IMR-90 (cell line): Measurements from ENCODE around the gene RNF217. TPM values are rescaled to one million over a fixed set of nuclear protein-coding genes. Genes with fewer than 3 reads are reported as not detected.

Experiments used
- ATAC-seq: fragments of 200-7000 bp; cut with Tn5 transposase; 2 replicates; pipeline ENCODE4 v1.9.1; 2020; ENCODE audit warnings: low read depth, mild to moderate bottlenecking, moderate library complexity
- BruUV-seq: library from RNA; stranded (reverse); fragments of 400-500 nt; replicated peaks from 2 replicates; lab custom pipeline; 2021; lab: Mats Ljungman, UMichigan
- CTCF ChIA-PET: fragments of 300-600 bp; formaldehyde crosslinking; extraction: SDS; loops from one replicate; lab custom pipeline; 2021; ENCODE audit warnings: antibody characterized with exemption; lab: Yijun Ruan, JAX
- POLR2A ChIA-PET: fragments of 300-600 bp; sonication (Branson Sonifier 250); formaldehyde crosslinking; loops from one replicate; lab custom pipeline; 2022; ENCODE audit warnings: antibody characterized with exemption; ENCODE audit not compliant: unreplicated experiment; lab: Charles Lee
- DNase-seq: peaks from one replicate; pipeline ENCODE4 v3.0.0; 2013
- H2AFZ ChIP-seq: replicated peaks from 2 replicates; pipeline ENCODE3; 2013; ENCODE audit warnings: low read length, mild to moderate bottlenecking; ENCODE audit not compliant: poor library complexity
- H2AK5ac ChIP-seq: 2 replicates; pipeline ENCODE4 v1.6.1; 2013; ENCODE audit warnings: low read depth, low read length, inconsistent platforms
- H2AK9ac ChIP-seq: replicated peaks from 2 replicates; pipeline ENCODE3; 2013; ENCODE audit warnings: mild to moderate bottlenecking, low read depth, low read length, moderate library complexity; ENCODE audit not compliant: poor library complexity
- H2BK120ac ChIP-seq: 2 replicates; pipeline ENCODE4 v1.6.1; 2013; ENCODE audit warnings: low read depth, low read length, inconsistent platforms
- H2BK15ac ChIP-seq: 3 replicates; pipeline ENCODE4 v1.6.1; 2013; ENCODE audit warnings: low read depth, low read length, inconsistent platforms
- H2BK20ac ChIP-seq: 2 replicates; pipeline ENCODE4 v1.6.1; 2013; ENCODE audit warnings: low read depth, mild to moderate bottlenecking, inconsistent platforms, low read length, moderate library complexity
- H2BK5ac ChIP-seq: 2 replicates; pipeline ENCODE4 v1.6.1; 2013; ENCODE audit warnings: mild to moderate bottlenecking, low read depth, low read length, inconsistent platforms; ENCODE audit not compliant: poor library complexity, severe bottlenecking
- H3K14ac ChIP-seq: replicated peaks from 2 replicates; pipeline ENCODE4 v1.6.1; 2013; ENCODE audit warnings: low read depth, low read length, inconsistent platforms
- H3K18ac ChIP-seq: 2 replicates; pipeline ENCODE4 v1.6.1; 2013; ENCODE audit warnings: low read depth, low read length, control low read depth
- H3K23ac ChIP-seq: 2 replicates; pipeline ENCODE4 v1.6.1; 2013; ENCODE audit warnings: low read depth, low read length, inconsistent platforms
- H3K27ac ChIP-seq: 2 replicates; pipeline ENCODE4 v1.5.1; 2013; ENCODE audit warnings: mild to moderate bottlenecking, control low read depth, low read length; ENCODE audit not compliant: insufficient read depth
- H3K27me3 ChIP-seq: 2 replicates; pipeline ENCODE4 v1.6.1; 2013; ENCODE audit warnings: low read length; ENCODE audit not compliant: control insufficient read depth, insufficient read depth
- H3K36me3 ChIP-seq: 2 replicates; pipeline ENCODE4 v1.6.1; 2013; ENCODE audit warnings: low read length, mixed read lengths; ENCODE audit not compliant: control insufficient read depth, insufficient read depth
- H3K4ac ChIP-seq: 2 replicates; pipeline ENCODE4 v1.6.1; 2013; ENCODE audit warnings: low read depth, low read length, inconsistent platforms
- H3K4me1 ChIP-seq: 2 replicates; pipeline ENCODE4 v1.6.1; 2013; ENCODE audit warnings: low read length, mixed read lengths; ENCODE audit not compliant: control insufficient read depth, insufficient read depth
- H3K4me2 ChIP-seq: 2 replicates; pipeline ENCODE4 v1.6.1; 2013; ENCODE audit warnings: low read depth, mild to moderate bottlenecking, control low read depth, low read length, moderate library complexity
- H3K4me3 ChIP-seq: 2 replicates; pipeline ENCODE4 v1.5.1; 2013; ENCODE audit warnings: low read depth, mild to moderate bottlenecking, control low read depth, low read length, moderate library complexity; ENCODE audit not compliant: insufficient read depth
- H3K56ac ChIP-seq: 2 replicates; pipeline ENCODE4 v1.6.1; 2013; ENCODE audit warnings: low read length, inconsistent platforms; ENCODE audit not compliant: insufficient read depth; ENCODE audit errors: extremely low read depth
- H3K79me1 ChIP-seq, 2 experiments: 2 replicates each; pipeline ENCODE4 v1.6.1; 2013; ENCODE audit warnings: low read length in 2 of 2, inconsistent platforms in 1 of 2, low read depth in 1 of 2
- H3K9ac ChIP-seq: 2 replicates; pipeline ENCODE4 v1.6.1; 2013; ENCODE audit warnings: low read depth, low read length, control low read depth
- H3K9me1 ChIP-seq: 2 replicates; pipeline ENCODE4 v1.6.1; 2013; ENCODE audit warnings: low read length, inconsistent platforms; ENCODE audit not compliant: insufficient read depth
- H3K9me3 ChIP-seq: 2 replicates; pipeline ENCODE4 v1.6.1; 2013; ENCODE audit warnings: low read length; ENCODE audit not compliant: control insufficient read depth, insufficient read depth
- H4K20me1 ChIP-seq: 2 replicates; pipeline ENCODE4 v1.6.1; 2013; ENCODE audit warnings: low read length, inconsistent platforms; ENCODE audit not compliant: insufficient read depth
- H4K5ac ChIP-seq: 2 replicates; pipeline ENCODE4 v1.6.1; 2013; ENCODE audit warnings: mild to moderate bottlenecking, low read depth, low read length, control low read depth
- H4K8ac ChIP-seq, 2 experiments: 2 replicates each; pipeline ENCODE4 v1.6.1; 2013; ENCODE audit warnings: low read depth in 2 of 2, low read length in 2 of 2, control low read depth in 1 of 2, inconsistent platforms in 1 of 2
- H4K91ac ChIP-seq: 2 replicates; pipeline ENCODE4 v1.6.1; 2013; ENCODE audit warnings: low read depth, low read length, inconsistent platforms; ENCODE audit not compliant: insufficient read depth
- POLR2A ChIP-seq: IDR thresholded peaks from 2 replicates; pipeline ENCODE4 v1.6.1; 2012; ENCODE audit warnings: mild to moderate bottlenecking, low read depth, low read length
- WGBS, 2 experiments: methylation state at CpG; one replicate each; pipeline versions ENCODE4 v1.1.5 to v1.1.7; 2013; ENCODE audit warnings: missing lambda C conversion rate in 2 of 2; ENCODE audit not compliant: insufficient read length in 1 of 2; ENCODE audit errors: extremely low coverage in 2 of 2; 5-methylcytosine and 5-hydroxymethylcytosine counted together
- dilution Hi-C: fragments of 300-500 bp; cut with HindIII; formaldehyde crosslinking; loops from one replicate; pipeline ENCODE4 v1.14.3; 2018; ENCODE audit warnings: low sequenced_read_pairs; ENCODE audit not compliant: unreplicated experiment
- in situ Hi-C: fragments of 300-500 bp; cut with MboI; formaldehyde crosslinking; loops from 3 replicates; pipeline ENCODE4 v1.14.3; 2019; ENCODE audit warnings: low sequenced_read_pairs, inconsistent platforms, mixed read lengths
- intact Hi-C: fragments of 100-400 bp; cut with micrococcal nuclease; formaldehyde crosslinking; loops from 2 replicates; pipeline ENCODE4 v1.10.0; 2022
- polyA plus RNA-seq, 3 experiments: library from polyadenylated mRNA; depleted of rRNA; stranded (reverse); fragments of >200 nt; gene quantifications; 2 replicates each; pipeline ENCODE4 v1.2.3, GENCODE V29; 2012; ENCODE audit warnings: low replicate concordance in 1 of 3
- total RNA-seq: library from RNA; depleted of rRNA; stranded (reverse); fragments of >200 nt; gene quantifications from 2 replicates; pipeline ENCODE4 v1.2.3, GENCODE V29; 2012

The RNF217 gene
- total and polyA plus RNA-seq, 2 of the 4 experiments (the other 2 are of a cell fraction): 11.7 to 20.4 TPM

DNA sequence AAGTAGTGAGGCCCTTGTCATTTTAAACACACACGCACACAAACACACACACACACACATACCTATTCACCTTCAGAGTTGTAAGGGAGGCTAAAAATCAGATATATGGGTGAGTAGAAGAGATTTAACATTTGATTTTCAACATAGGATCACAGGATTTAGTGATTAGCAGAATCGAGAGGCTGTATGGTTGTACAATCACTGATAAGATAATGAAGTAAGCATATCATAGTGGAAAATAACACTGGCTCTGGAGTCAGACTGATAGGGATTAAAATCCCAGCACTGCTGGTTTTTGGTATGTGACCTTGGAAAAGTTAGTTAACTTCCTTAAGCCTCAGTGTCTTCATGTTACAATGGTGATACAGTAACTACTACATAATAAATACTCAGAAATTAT lies 40.8 kb downstream of the RNF217 start:
- Histone ChIP-seq H3K4me1 (peaks cover 7% of the 10 kb centered on the region), H3K27ac (no peak overlapping the region), H3K18ac (no peak overlapping the region), H3K23ac (no peak overlapping the region), H4K91ac (no peak overlapping the region), H3K4me3 (no peak overlapping the region), H3K4ac (no peak overlapping the region), H2AFZ (no peak overlapping the region), H2BK20ac (no peak overlapping the region), H3K36me3 (peaks cover 3% of the 10 kb centered on the region), H2BK5ac (no peak overlapping the region), H3K56ac (no peak overlapping the region), H4K5ac (no peak overlapping the region), H2AK5ac (no peak overlapping the region), H4K8ac (no peak overlapping the region; a peak in 1 of 4 replicates), H3K27me3 (no peaks in the 10 kb centered on the region), H3K14ac (no peak overlapping the region), H3K9me3 (peaks cover 3% of the 10 kb centered on the region; the same call in 1 of the 2 replicates), H3K9ac (no peak overlapping the region), H2AK9ac (no peak overlapping the region), H3K9me1 (peaks cover 8% of the 10 kb centered on the region; the same call in 1 of the 2 replicates), H3K79me1 (peaks cover 26 to 41% of the 10 kb centered on the region in 2 experiments), H3K4me2 (peak overlapping the region; percentile 9; the same call in 1 of the 2 replicates), H2BK15ac (no peak overlapping the region), H2BK120ac (no peak overlapping the region), H4K20me1 (no peaks in the 10 kb centered on the region; the same call in 1 of the 2 replicates)
- CTCF ChIA-PET: no interaction called here
- BruUV-seq: no TSS peak
- no CpG with 5 or more reads among the region's 2 CpGs for WGBS, 2 experiments
- POLR2A ChIA-PET: no interaction called here
- dilution Hi-C loops (no loop called here), in situ Hi-C loops (no loop called here), intact Hi-C loops (no loop called here)
- no peak for ATAC-seq
- no peak for TF ChIP-seq POLR2A
- DNase-seq: no peak
